GM21390 (cell line): ENCODE results near the gene A4GALT.
"Not testable (repeated sequence)": the region's sequence is repeated elsewhere in the genome, so short reads cannot be mapped to it uniquely, and the experiment has no call there.

Experiments used
- ATAC-seq: cut with Tn5 transposase; IDR thresholded peaks from one replicate; pipeline ENCODE4 v1.9.1; 2021; ENCODE audit not compliant: unreplicated experiment

Gene A4GALT

GRCh38 chr22:42684462-42685195 is 36.0 kb downstream of the A4GALT start:
- ATAC-seq = no peak

DNA sequence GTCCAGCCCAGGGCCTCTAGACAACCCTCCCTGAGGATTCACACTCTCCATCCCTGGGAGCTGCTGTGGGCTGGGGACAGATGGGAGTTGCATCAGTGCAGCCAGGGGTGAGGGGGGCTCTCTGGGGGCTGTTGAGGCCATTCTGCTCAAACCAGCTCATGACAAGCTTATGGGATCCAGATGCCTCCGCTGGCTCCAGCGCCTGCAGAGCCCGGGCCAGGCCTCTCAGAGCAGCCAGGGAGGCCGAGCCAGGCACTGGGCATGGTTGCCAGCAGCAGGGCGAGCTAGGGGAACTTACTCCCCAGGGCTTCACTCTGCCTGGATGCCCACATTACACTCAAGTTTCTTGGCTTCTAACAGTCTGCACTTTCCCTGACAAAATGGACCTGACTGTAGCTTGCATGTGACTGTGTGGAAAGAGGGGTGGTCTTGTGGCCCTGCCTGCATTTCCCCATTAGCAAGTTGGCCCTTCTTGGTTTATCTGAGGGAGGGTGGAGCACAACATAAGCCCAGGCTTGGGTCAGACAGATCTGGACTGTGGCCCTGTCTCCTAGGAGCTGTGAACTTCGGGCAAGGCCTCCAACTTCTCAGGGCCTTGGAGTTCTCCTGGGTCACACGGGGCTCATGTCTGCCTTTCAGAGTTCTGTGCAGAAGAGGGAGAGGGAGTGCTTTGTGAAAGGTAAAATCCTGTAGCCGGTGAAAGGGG is 36.9 kb downstream of the A4GALT start:
- ATAC-seq = no peak

GRCh38 chr22:42682113-42682851 is 38.4 kb downstream of the A4GALT start:
- ATAC-seq = no peak

GRCh38 chr22:42680648-42681047 is 40.0 kb downstream of the A4GALT start:
- ATAC-seq = no peak

DNA sequence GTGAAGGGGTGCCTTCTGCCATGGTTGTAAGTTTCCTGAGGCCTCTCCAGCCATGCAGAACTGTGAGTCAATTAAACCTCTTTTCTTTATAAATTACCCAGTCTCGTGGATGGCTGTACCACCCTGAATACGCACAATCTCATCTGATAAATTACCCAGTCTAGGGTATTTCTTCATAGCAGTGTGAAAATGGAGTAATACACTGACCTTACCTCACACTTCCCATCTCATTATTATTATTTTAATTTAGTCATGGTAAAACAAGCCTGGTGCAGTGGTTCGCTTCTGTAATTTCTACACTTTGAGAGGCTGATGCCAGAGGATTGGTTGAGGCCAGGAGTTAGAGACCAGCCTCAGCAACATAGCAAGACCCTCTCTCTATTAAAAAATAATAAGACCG is 41.0 kb downstream of the A4GALT start:
- no peak for ATAC-seq

DNA sequence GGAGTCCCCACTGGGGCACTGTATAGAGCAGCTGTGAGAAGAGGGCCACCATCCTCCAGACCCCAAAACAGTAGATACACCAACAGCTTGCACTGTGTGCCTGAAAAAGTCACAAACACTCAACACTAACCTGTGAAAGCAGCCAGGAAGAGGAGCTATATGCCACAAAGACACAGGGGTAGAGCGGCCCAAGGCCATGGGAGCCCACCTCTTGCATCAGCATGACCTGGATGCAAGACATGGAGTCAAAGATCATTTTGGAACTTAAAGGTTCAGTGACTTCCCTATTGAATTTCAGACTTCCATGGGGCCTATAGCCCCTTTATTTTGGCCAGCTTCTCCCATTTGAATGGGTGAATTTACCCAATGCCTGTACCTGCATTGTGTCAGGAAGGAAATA is 41.8 kb downstream of the A4GALT start:
- ATAC-seq = no peak

DNA sequence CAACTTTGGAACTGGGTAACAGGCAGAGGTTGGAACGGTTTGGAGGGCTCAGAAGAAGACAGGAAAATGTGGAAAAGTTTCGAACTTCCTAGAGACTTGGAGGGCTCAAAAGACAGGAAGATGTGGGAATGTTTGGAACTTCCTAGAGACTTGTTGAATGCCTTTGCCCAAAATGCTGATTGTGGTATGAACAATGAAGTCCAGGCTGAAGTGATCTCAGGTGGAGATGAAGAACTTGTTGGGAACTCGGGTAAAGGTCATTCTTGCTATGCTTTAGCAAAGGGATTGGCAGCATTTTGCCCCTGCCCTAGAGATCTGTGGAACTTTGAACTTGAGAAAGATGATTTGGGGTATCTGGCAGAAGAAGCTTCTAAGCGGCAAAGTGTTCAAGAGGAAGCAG is 42.7 kb downstream of the A4GALT start:
- ATAC-seq = not testable (repeated sequence)

- no peak for ATAC-seq
Observed at GRCh38 chr22:42676059-42676607, 44.5 kb downstream of the A4GALT start.

- no peak for ATAC-seq
Observed at GRCh38 chr22:42673898-42674401, 46.7 kb downstream of the A4GALT start.

GRCh38 chr22:42673071-42673470 is 47.6 kb downstream of the A4GALT start:
- not testable (repeated sequence) for ATAC-seq

GRCh38 chr22:42670921-42671709 is 49.6 kb downstream of the A4GALT start:
- no peak for ATAC-seq

DNA sequence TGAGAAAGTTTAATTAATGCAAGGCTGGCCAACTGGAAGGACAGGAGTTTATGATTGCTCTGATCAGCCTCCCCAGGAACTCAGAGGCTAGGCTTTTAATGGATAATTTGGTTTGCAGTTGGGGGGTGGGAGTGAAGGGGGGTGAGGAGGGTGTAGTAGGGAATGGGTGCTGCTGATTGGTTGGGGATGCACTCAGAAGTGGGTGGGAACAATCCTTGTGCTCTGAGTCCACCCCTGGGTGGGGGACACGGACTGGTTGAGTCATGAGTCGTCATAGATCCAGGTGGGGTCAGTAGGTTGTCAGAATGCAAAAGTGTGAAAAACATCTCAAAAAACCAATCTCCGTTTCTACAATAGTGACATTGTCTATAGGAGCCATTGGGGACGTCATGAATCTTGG is 50.6 kb downstream of the A4GALT start:
- no peak for ATAC-seq

DNA sequence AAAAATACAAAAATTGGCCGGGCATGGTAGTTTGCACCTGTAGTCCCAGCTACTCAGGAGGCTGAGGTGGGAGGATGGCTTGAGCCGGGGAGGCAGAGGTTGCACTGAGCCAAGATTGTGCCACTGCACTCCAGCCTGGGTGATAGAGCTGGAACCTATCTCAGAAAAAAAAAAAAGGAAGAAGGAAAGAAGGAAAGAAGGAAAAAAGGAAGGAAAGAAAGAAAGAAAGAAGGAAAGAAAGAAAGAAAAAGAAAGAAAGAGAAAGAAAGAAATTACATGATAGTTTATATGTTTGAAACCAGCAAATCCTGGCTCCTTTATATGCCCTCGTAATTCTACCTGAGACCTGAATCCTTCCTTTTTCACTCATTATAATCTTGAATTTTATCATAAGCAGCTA is 54.3 kb downstream of the A4GALT start:
- not testable (repeated sequence) for ATAC-seq

- ATAC-seq = no peak
Observed at GRCh38 chr22:42664976-42665831, 55.5 kb downstream of the A4GALT start.

DNA sequence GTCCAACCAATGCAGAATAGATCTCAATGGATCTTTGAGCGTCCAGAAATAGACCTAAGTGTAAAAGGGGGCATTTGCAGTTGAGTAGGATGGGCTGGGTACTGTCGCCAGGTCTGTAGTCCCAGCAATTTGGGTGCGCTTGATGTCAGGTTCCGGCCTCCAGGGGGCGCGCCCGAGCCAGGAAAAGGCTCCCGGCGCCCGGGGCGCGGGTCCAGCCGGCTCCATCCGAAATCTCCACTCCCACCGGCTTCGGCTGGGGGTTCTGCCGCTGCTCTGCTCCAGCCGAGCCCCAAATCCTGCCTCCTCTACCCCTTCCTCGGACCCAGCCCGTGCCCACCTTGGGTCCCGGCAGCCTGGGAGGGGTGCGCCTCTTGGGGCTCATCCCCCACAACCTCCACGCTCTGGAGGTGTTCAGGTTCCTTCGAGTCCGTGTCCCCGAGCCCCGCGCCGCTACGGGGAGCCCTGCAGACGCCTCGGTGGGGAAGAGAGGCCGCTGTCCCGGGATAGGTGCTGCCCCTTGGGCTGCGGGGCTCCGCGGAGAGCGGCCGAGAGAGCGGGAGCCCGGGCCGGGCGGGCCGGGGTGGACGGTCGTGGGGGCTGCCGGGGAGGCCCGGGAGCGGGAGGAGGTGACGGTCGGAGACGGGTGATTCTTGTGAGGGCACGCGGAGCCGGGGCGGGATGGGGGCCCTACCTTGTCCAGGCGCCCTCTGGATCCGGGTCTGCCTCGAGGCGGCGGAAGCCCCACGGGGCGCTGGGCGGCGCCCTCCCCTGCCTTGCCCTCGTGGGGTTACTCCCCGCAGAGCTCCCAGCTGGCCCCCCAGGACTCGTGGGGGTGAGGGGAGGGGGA is 58.5 kb downstream of the A4GALT start:
- ATAC-seq = no peak

DNA sequence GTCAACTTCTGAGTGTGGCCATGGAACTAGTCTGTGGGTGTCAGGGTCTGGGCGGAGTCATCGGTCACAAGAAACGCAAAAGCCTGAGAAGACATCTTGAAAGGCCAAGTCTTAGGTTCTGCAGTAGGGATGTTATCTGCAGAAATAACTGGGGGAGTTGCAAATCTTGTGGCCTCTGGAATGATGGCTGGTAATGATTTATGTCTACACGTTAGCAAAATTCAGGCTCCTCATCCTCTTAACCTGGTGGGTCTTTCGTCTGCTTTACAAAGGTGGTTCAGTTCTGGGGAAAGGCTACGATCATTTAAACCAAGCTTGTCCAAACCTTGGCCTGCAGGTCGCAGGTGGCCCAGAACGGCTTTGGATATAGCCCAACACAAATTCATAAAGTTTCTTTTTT is 64.1 kb downstream of the A4GALT start:
- ATAC-seq = no peak

DNA sequence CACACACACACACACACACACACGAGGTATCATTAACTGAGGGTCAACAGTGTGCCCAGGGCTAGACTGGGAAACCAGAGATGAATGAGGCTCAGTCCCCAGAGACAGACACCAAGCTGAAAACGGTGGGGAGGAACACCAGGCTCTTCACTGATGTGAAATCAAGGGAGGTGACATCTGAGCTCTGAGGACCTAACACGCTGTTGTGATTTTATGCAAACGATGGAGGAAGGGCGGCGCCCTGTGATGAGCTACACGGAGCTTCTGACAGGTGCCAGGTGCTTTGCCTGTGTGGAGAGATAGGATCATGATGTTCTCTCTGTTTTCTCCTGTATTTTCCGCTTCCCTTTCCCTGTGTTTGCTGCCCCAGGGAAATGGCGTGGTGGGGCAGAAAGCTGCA is 65.0 kb downstream of the A4GALT start:
- no peak for ATAC-seq

GRCh38 chr22:42654436-42655073 is 66.1 kb downstream of the A4GALT start:
- no peak for ATAC-seq
